CD4-positive, alpha-beta T cell treated with Interleukin-6 at 100 ng/mL for 8 hours (primary cell): Measurements from ENCODE around the gene LRRC46.

Source experiments
- DNase-seq: peaks from one replicate; pipeline ENCODE4 v3.0.0-alpha.2; 2020; ENCODE audit warnings: mixed read lengths, low spot score

The LRRC46 gene

DNA sequence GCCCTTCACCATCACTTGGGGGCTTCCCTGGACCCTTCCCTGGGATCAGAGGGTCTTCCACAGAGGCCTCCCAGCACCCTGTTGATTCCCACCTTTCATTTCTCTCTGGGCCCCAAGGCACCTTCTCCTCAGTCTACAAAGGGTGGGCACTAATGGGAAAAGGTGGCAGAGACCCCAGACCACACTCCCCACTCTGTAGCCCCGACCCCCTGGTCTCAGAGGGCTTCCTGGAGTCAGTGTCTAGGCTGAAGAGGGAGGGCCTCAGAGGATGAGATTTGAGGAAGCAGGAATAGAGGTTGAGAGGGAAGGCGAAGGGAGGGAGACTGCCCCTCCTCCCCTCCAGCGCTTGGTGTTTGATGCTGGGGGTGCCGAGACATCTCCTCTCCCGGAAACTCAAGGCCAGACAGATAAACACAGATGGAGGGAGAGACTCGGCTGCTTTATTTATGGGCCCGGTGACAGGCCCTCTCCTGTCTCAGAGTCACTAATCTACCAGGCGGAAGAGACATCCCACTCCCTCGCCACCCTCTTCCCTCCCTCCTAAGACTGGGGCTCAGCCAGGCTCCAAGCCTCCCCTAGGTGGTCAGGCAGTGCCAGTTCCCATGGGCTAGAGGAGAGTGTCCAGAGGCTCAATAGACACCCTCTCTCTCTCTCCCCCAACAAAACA is 46.0 kb downstream of the LRRC46 start:
- no peak for DNase-seq

DNA sequence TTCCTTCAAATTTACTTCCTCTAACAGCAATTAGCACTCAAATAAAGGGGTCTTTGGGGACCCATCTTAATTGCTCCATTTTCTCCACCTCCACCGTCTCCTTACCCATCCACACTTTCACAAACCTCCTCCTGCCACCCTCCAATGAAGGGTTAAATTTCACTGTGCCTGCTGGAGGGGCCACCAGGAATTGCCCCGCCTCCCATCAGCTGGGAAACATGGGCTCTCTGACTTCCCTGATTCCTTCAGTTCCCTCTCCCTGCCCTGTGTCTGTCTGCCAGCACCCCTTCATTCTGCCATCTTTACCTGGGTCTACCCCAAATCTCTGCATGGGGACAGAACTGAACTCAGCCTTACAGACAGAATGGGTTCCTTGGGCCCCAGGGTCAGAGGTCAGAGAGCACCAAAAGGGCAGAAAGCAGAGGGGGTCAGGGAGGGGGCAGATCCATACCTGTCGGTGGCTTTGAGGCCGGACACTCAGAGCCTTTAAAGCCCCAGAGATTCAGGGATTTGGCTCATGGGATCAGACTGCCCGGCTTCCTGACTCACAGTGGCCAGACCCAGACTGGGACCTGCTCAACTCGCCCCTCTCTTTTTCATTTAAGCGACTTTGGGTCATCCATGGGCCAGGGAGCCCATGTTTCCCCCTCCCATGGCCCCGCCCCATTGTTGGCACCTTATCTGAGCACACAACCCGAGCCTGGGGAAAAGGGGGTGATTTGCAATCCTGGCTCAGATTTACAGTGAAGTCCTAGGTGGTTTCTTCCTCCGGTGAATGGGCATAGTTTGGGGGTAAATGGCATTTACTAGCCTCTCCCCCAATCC is 46.9 kb downstream of the LRRC46 start:
- DNase-seq: no peak

DNA sequence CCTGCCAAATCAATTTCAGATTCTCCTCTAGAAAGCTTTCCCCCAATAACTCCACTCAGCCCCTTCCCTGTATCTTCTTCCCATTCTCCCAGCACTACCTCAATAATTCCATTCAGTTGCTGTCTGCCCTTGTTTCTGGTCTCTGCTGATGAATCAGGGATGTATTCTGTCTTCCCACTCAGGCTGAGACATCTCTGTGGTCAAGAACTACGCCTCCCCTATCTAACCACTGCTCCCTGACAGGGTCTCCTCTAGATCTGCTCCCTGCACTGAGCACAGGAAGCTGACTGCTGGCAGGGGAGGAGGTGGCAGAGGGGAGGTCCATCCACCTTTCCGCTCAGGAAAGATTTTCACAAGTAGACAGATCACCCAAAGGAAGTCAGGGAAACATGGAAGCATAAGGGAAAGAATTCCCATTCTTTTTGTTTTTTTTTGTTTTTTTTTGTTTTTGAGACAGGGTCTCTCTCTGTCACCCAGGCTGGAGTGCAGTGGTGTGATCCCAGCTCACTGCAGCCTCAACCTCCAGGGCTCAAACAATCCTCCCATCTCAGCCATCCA is 47.6 kb downstream of the LRRC46 start:
- DNase-seq: no peak

DNA sequence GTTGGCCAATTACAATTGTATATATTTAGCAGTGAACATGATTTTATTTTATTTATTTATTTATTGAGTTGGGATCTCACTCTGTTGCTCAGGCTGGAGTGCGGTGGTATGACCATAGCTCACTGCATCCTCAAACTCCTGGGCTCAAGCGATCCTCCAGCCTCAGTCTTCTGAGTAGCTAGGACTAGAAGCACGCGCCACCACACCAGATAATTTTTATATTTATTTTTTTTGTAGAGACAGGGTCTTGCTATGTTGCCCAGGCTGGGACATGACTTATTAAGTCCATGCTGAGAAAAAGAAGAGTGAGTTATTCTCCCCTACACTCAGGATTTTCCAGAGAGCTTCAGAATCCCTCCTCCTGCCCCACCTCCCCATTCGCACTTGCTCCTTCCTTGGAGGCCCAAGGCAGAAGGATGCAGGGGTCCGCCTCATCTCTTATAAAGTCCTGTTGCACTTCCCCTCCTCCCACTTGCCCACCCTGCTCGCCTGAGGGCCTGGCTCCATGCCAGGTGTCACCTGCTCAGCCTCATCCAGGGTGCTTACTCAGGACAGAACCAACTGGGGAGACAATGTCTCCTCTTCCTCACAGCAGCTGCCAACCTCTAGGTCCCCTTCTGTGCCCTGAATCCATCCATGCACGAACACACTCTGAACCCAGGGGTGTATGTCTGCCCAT is 48.4 kb downstream of the LRRC46 start:
- DNase-seq: no peak

DNA sequence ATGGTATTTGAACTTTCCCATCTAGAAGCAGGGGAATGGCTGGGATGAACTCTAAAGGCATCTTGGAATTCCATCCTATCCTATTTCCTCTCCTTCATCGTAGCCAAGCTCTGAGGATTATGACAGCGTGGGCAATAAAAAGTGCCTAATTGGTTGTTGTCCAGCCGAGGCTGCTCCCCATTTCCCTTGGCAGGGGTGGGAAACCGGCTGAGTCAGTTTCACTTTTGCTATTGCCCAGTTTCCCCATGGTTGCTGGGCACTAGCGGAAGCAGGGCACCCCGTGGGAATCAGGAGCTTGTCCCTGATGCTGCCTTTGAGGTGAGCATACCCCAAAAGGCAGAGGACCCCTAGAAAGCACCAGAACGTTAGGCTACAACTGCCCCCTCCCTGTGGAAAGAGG is 50.8 kb downstream of the LRRC46 start:
- no peak for DNase-seq

DNA sequence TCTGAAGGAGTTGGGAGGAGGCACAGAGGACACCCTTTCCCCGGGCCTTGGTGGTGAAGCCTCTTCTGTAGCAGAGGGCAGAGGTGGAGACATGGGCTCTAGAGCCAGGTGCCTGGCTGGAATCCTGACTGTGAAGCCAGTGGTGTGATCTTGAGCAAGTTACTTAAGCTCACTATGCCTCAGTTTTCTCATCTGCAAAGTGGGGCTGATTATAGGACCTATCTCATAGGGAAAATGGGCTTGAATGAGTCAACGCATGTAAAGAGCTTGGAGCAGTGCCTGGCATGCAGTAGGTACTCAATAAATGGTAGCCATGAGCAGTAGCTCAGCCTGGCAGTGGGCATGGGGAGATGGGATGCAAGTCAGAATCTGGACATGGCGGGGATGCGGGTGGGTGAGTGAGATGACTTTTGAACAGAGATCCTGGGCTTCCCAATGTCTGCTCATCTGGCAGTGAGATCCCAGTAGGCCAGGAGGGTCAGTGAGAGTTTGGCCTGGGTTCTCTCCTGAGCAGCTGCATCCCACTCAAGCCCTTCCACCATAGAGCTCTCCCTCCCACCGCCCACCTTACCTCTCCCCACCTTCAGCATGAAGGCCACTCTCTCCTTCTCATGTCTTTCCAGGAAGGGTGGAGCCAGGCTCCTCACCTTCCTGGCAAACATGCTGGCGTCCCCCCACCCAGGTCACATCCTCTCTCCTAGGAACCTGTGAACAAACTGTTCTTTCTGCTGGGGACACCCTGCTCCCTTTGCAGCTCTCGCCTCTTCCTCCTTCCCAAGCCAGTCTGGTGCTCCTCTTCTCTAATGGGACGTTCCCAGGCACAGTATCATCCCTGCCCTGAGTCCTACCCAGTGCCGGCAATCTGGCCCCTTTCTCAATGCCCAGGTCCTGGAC is 51.5 kb downstream of the LRRC46 start:
- DNase-seq: no peak

DNA sequence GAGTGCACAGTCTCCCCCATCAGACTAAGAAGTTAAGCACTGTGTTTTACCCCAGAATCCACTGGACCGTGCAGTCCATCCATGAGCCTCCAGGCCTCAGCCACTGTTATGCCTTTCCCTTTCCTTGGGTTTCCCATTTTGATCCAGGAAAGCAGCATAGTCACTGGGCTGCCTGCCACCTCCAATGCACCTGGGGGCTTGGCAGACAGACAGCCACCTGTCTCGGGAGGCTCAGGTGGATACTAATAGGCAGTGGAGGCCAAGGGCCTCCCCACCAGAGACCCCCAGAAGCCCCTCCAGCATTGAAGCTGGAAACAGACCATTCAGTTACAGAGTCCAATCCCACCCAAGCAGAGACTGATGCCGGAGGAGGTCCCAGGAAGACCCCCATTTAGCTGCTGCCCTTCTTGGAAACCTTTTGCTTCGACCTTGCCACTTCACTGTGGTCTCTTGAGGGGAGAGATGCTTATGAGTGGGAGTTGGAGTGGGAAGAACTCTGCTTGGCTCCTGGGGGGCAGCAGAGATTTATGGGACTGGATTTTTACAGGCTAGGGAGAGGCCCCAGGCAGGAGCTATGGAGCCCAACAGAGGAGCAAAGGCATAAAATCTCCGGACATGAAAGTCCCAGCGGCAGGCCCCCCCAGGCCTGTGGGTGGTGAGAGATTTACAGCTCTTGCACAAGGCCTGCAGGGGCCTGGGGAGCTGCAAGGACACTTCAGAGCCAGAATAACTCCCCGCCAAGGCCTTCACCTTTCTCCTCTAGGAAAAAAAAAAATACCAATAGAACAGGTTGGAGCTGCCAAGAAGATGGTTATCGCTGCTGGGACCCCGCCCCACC is 52.3 kb downstream of the LRRC46 start:
- no peak for DNase-seq

DNA sequence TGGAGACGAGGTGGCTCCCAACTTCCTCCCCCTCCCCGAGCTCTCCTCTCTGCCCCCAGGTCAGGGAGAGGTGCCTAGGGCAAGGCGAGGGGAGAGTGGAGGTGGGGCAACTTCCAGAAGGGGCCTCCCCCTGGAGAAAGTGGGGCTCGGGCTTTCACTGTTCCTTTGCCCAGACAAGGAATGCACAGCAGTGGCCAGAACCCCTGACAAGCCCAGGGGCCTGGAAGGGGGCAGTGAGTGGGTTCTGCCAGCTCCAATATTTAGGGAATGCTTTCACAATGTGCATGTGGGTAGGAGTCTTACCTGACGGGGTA is 52.9 kb downstream of the LRRC46 start:
- DNase-seq: no peak

DNA sequence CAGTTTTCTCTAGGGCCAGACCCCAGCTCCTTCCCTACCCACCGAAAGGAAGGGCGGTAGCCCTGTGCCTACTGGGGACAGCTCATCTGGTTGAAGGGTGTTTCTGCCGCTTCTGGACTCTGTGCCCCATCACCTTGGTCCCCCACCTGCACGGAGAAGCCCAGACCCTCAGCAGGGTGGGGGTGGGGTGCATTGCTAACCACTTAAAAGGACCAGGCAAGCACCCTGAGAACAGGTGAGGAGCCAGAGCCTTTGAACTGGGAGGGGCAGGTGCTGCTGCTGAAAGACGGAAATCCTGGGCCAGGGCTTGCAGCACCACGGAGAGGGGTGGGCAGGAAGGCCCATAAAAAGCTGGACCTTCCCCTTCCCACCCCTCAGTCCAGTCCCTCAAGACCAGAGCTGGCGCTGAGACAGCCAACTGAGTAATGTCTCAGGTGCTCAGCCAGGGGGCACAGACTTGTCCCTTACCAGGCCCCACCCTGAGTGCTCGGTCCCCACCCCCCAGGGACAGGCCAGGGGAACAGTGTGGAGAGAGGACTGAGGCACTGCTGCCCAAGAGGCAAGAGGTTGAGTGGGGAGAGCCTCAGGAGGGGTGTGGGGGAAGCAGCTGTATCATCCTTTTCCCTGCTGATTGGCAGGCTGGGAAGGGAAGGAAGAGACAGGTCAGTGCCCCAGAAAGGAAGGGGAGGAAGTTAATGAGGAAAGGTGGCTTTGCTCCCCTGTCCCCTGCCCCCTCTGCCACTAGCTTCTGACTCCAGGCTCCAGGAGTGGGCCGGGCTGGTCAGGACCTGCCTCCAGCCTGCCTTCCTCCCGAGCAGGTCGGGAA is 53.6 kb downstream of the LRRC46 start:
- DNase-seq: peak; percentile 28
